Activated T-helper 2 cell treated with anti-CD3 and anti-CD28 coated beads, Interferon-gamma antibody, Interleukin-2, Interleukin-4, amounts not matched to agents 10 μg/mL and 5 μg/mL and 100 μg/mL, durations not matched to agents 14 hours and 24 hours and 36 hours (primary cell): ENCODE results near the gene ANP32A. TPM values are rescaled to one million over a fixed set of nuclear protein-coding genes. Genes with fewer than 3 reads are reported as not detected.

ENCODE experiments used
- DNase-seq: peaks from one replicate; pipeline ENCODE4 v3.0.0; 2021; ENCODE audit warnings: low spot score
- H3K27ac Mint-ChIP-seq: one replicate; pipeline ENCODE4 v1.8.0; 2021; ENCODE audit warnings: mixed read lengths
- H3K27me3 Mint-ChIP-seq: one replicate; pipeline ENCODE4 v1.8.0; 2021; ENCODE audit warnings: low read depth, mixed read lengths
- H3K36me3 Mint-ChIP-seq: one replicate; pipeline ENCODE4 v1.8.0; 2021; ENCODE audit warnings: low read depth, mixed read lengths
- H3K4me1 Mint-ChIP-seq: one replicate; pipeline ENCODE4 v1.8.0; 2021; ENCODE audit warnings: low read depth, mixed read lengths
- H3K4me3 Mint-ChIP-seq: one replicate; pipeline ENCODE4 v1.8.0; 2021; ENCODE audit warnings: low read depth, mild to moderate bottlenecking, moderate library complexity, mixed read lengths
- H3K9me3 Mint-ChIP-seq: one replicate; pipeline ENCODE4 v1.8.0; 2021; ENCODE audit warnings: mixed read lengths
- intact Hi-C: fragments of 100-400 bp; cut with micrococcal nuclease; formaldehyde crosslinking; loops from one replicate; pipeline ENCODE4 v1.15.1; 2023
- total RNA-seq: library from RNA; stranded (reverse); gene quantifications from 2 replicates; pipeline ENCODE4 v1.2.3, GENCODE V29; 2022

The ANP32A gene
- total RNA-seq, 1 donor from 2014 or later, result 259 TPM

DNA sequence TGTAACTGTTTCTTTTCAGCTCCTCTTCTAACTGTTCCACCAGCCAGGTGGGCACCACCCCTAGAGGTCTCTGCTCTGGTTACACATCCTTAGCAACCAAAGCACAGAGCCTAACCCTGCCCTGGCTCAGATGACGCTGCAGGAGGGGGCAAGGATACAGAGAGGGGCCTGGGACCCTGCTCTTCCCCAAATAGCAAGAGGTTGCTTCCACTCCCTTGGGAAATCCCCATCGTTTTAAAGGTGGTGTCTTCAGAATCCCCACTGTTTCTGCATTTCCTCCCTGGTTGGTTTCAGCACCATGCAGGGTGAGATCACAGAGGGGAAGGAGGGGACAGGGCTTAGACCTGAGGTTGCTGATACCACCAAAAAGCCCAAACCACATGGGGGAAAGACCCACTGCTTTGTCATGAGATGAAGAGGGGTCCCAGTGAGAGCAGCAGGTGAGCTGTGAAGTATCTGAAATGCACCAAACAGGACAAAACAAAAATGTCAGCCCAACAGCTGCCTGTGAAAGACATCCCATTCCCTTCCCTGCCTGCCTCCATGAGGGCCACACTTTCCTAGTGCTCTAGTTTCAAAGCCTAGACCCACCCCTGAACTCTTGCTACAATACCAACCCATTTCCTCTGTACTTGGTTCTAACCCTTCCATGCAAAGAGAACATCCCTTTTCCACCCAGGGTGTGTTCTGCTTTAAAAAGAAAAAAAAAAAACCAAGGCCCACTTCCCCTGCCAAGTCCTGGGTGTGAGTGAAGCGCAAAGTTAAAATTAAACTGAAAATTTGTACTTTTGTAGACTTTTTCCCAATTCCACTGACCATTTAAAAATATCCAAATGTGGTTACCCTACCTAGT is 29.0 kb downstream of the ANP32A start:
- peaks cover 49% of the 10 kb centered on the region for H3K36me3 Mint-ChIP-seq
- no peaks in the 10 kb centered on the region for H3K27me3 Mint-ChIP-seq
- peak overlapping the region; percentile 52 for H3K4me3 Mint-ChIP-seq
- H3K27ac Mint-ChIP-seq, result peak overlapping the region; percentile 93
- intact Hi-C loops, result loop anchor here (2.0 kb wide), 1 partner anchor 39 kb away; no protein-coding TSS in a partner anchor
- H3K9me3 Mint-ChIP-seq, result no peaks in the 10 kb centered on the region
- peaks cover 68% of the 10 kb centered on the region for H3K4me1 Mint-ChIP-seq
- peak; percentile 26 for DNase-seq

DNA sequence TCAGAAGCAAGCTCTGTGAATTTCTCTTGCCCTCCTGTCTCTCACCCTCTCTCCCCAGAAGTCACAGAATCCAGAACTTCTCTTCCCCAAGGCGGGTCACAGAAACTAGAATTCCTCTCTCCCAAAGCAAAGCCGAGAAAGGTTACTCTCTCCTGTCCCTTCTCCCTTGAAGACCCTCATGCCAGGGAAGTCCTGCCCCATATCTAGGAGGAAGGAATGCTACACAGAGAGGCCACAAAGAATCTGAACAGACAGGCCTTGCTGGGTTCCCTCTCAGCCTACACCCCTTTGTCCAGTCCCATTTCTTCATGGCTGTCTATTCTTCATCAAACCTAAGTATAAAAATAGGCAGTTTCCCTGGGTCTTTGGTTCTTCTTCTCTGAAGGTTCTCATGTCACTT is 29.8 kb downstream of the ANP32A start:
- DNase-seq, result no peak
- Mint-ChIP-seq H3K4me1 (peaks cover 64% of the 10 kb centered on the region), H3K9me3 (no peaks in the 10 kb centered on the region), H3K27me3 (no peaks in the 10 kb centered on the region), H3K4me3 (no peak overlapping the region), H3K36me3 (peaks cover 47% of the 10 kb centered on the region), H3K27ac (peak overlapping the region; percentile 93)
- intact Hi-C loops, result loop anchor here (2.0 kb wide), 1 partner anchor 40 kb away; no protein-coding TSS in a partner anchor

DNA sequence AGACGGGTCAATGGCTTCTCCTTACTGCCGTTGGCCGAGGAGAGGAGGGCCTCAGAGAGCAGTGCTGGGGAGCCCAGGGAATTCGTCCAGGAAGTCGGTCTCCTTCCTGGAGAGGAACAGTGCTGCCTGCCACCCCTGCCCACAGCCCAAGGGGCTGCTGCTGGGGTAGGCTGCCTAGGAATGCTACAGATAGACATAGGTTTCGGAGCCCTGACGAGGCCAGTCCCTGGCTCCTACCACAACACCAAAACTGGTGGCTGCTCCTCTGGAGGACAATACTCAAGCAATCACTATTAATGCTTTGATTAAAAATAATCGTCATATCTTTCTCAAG is 30.5 kb downstream of the ANP32A start:
- H3K9me3 Mint-ChIP-seq, result no peaks in the 10 kb centered on the region
- intact Hi-C loops, result loop anchor here (2.0 kb wide), 1 partner anchor 41 kb away; no protein-coding TSS in a partner anchor
- H3K27ac Mint-ChIP-seq, result no peak overlapping the region
- no peaks in the 10 kb centered on the region for H3K27me3 Mint-ChIP-seq
- peaks cover 64% of the 10 kb centered on the region for H3K4me1 Mint-ChIP-seq
- no peak for DNase-seq
- H3K36me3 Mint-ChIP-seq, result peaks cover 53% of the 10 kb centered on the region
- H3K4me3 Mint-ChIP-seq, result no peak overlapping the region

DNA sequence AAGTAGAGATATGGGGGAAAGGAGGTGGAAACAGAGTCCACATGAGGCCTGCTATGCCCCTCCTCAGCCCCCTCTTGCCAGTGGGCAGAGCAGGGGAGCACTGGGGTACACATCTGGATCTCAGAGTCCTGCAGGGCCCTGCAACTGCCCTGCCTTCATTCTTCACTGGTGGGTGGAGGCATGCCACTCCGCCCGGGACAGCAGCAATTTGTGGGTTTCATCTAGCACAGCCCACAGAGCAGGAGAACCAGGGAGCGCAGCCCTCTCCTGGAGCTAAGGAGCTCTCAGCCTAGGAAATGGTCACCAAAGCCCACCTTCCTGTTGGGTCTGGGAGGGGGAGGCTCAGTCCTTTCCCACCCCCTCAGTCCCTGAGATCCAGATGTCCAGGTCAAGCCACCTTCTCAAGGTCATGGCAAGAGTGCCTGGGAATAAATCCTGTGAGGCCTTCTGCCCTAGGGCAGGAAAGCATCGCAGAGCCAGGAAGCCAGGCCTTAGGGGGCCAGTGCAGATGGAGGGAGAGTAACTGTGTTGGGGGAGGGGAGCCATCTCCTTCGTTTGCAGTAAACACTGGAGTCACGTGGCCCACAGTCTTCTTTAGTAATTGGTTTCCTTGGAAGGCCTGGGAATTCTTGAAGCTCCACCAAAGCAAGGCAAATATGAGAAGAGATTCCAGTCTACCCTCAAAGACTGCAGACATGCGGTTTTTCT is 31.0 kb downstream of the ANP32A start:
- DNase-seq, result no peak
- no peaks in the 10 kb centered on the region for H3K9me3 Mint-ChIP-seq
- H3K4me3 Mint-ChIP-seq, result no peak overlapping the region
- intact Hi-C loops, result loop anchor here (2.0 kb wide), 1 partner anchor 41 kb away; no protein-coding TSS in a partner anchor
- H3K36me3 Mint-ChIP-seq, result peaks cover 53% of the 10 kb centered on the region
- peaks cover 64% of the 10 kb centered on the region for H3K4me1 Mint-ChIP-seq
- H3K27me3 Mint-ChIP-seq, result no peaks in the 10 kb centered on the region
- peak overlapping the region; percentile 55 for H3K27ac Mint-ChIP-seq

DNA sequence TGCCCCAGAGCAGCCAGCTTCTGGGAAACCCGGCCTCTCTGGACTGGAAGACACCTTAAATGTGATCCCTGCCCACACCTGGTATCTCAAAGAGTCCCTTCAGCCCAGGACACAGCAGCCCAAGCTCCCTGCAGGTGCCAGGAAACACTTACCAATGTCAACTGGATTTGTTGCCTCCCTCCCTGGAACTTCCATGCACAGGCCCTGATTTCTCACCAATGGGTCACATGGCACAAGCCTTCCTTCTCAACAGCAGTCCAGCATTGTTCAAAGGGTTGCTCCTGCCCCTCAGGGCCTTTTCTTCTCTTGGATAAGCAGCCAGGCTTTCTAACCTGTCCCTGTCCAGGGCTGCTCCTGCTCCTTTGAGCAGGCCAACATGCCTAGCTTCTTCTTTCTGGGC is 31.6 kb downstream of the ANP32A start:
- intact Hi-C loops, result no loop called here
- DNase-seq, result no peak
- H3K36me3 Mint-ChIP-seq, result peaks cover 53% of the 10 kb centered on the region
- H3K4me1 Mint-ChIP-seq, result peaks cover 62% of the 10 kb centered on the region
- H3K9me3 Mint-ChIP-seq, result no peaks in the 10 kb centered on the region
- no peaks in the 10 kb centered on the region for H3K27me3 Mint-ChIP-seq
- peak overlapping the region; percentile 55 for H3K27ac Mint-ChIP-seq
- no peak overlapping the region for H3K4me3 Mint-ChIP-seq

DNA sequence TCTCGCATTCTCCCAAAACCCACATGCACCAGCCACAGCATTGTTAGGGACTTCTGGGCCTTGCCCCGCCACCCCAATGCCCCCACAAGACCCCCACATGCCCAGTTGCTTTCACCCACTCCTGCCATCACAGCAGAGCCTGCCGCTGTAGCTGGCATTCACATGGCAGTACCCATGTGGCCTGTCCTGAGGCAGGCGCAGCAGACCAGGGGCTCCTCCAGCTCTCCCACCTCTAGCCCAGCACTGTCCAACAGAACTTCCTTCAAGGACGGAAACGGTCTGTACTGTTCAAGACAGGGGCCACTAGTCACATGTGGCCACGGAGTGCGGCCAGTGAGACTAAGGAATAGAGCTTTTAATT is 32.5 kb downstream of the ANP32A start:
- H3K27me3 Mint-ChIP-seq, result no peaks in the 10 kb centered on the region
- no peak overlapping the region for H3K27ac Mint-ChIP-seq
- H3K4me1 Mint-ChIP-seq, result peaks cover 65% of the 10 kb centered on the region
- H3K36me3 Mint-ChIP-seq, result peaks cover 59% of the 10 kb centered on the region
- no peaks in the 10 kb centered on the region for H3K9me3 Mint-ChIP-seq
- DNase-seq, result no peak
- intact Hi-C loops, result no loop called here
- no peak overlapping the region for H3K4me3 Mint-ChIP-seq

DNA sequence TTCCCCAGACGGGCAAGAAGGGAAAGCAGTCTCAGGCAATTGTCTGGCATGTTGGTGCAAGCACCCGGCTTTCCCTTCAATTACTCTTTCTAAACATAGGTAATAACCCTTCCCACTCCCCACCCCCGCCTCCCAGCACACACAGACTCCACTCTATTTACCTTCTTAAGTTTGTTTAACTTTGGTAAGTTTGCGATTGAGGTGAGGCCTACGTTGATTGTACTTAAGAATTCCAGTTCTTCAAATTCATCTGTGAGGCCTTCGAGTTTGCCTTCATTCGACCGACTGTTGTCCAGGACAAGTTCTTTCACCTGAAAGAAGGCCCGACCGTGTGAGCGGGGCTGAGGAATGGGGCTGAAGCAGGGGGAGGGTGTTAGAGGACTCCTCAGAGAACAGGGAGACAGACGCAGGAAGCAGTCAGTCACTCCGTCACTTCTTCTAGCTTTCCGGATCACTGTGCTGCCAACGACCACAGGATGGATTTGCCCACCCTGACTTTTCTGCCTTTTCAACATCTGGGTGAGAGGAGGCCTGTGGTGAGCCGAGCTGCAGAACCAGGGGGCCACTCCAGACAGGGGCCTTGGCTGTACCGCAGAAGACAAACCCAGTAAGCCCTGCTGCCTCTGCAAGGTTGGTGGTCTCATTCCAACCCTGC is 33.0 kb downstream of the ANP32A start:
- H3K4me1 Mint-ChIP-seq, result peaks cover 65% of the 10 kb centered on the region
- no peak for DNase-seq
- H3K36me3 Mint-ChIP-seq, result peaks cover 59% of the 10 kb centered on the region
- H3K9me3 Mint-ChIP-seq, result no peaks in the 10 kb centered on the region
- intact Hi-C loops, result no loop called here
- no peaks in the 10 kb centered on the region for H3K27me3 Mint-ChIP-seq
- H3K4me3 Mint-ChIP-seq, result no peak overlapping the region
- no peak overlapping the region for H3K27ac Mint-ChIP-seq

DNA sequence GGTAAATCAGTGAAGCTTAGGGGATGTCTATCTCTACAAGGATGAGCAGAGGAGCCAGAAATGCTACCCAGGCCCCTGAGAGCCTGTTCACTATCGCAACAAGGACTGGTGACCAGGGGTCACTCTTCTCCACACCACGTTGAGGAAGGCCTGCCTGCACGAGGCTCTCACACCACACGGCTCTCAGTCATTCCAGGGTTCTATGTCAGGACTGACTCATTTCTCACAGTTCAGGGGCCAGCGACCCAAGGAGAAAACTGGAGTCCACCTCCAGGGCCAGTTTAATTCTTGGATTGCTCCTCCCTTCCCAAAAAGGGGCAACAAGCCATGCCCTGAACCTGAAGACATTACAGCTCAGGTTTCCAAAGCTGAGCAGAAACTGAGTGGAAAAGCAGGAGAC is 33.9 kb downstream of the ANP32A start:
- H3K4me3 Mint-ChIP-seq, result no peak overlapping the region
- intact Hi-C loops, result no loop called here
- H3K27ac Mint-ChIP-seq, result no peak overlapping the region
- peaks cover 61% of the 10 kb centered on the region for H3K36me3 Mint-ChIP-seq
- no peak for DNase-seq
- H3K4me1 Mint-ChIP-seq, result peaks cover 65% of the 10 kb centered on the region
- H3K9me3 Mint-ChIP-seq, result no peaks in the 10 kb centered on the region
- H3K27me3 Mint-ChIP-seq, result no peaks in the 10 kb centered on the region

DNA sequence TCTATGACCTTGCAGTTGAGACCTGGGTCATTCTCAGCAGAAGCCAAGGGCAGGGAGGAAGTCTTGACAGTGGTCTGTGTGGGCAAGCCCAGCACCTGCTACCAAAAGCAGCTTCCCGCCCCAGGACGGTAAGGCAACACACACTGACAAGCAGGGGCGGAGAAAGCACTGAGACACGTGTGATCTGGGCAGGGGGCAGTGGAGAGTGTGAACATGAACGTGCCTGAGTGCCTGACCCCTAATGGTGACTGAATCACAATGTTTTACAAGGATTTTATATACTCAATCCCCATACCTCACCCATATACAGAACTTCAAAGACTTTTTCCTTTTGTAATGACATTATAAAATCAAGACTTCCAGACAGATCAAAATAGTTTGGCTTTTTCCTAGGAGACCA is 35.2 kb downstream of the ANP32A start:
- intact Hi-C loops, result no loop called here
- Mint-ChIP-seq H3K4me1 (peaks cover 54% of the 10 kb centered on the region), H3K27me3 (no peaks in the 10 kb centered on the region), H3K4me3 (no peak overlapping the region), H3K36me3 (peaks cover 62% of the 10 kb centered on the region), H3K9me3 (no peaks in the 10 kb centered on the region), H3K27ac (peak overlapping the region; percentile 14)
- no peak for DNase-seq

DNA sequence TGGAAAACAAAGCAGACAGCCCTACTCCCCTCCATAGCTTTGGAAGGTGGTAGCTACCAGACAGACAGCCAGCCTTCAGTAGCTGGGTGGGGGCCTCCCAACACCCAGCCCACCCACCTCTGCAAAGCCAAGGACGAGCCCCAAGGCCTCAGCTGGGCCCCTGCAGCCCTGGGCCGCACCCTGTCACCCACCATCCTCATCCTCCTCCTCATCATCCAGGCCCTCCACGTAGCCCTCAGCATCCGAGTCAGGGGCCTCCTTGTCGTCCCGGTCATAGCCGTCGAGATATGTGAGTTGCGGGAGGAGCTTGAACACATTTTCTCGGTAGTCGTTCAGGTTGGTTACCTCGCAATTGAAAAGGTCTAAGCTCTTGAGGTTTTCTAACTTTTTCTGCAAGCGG is 36.5 kb downstream of the ANP32A start:
- Mint-ChIP-seq H3K4me1 (peaks cover 41% of the 10 kb centered on the region), H3K27ac (no peak overlapping the region), H3K27me3 (no peaks in the 10 kb centered on the region), H3K9me3 (no peaks in the 10 kb centered on the region), H3K36me3 (peaks cover 75% of the 10 kb centered on the region), H3K4me3 (no peak overlapping the region)
- DNase-seq, result no peak
- intact Hi-C loops, result loop anchor here (5.0 kb wide), 1 partner anchor 93 kb away; no protein-coding TSS in a partner anchor

DNA sequence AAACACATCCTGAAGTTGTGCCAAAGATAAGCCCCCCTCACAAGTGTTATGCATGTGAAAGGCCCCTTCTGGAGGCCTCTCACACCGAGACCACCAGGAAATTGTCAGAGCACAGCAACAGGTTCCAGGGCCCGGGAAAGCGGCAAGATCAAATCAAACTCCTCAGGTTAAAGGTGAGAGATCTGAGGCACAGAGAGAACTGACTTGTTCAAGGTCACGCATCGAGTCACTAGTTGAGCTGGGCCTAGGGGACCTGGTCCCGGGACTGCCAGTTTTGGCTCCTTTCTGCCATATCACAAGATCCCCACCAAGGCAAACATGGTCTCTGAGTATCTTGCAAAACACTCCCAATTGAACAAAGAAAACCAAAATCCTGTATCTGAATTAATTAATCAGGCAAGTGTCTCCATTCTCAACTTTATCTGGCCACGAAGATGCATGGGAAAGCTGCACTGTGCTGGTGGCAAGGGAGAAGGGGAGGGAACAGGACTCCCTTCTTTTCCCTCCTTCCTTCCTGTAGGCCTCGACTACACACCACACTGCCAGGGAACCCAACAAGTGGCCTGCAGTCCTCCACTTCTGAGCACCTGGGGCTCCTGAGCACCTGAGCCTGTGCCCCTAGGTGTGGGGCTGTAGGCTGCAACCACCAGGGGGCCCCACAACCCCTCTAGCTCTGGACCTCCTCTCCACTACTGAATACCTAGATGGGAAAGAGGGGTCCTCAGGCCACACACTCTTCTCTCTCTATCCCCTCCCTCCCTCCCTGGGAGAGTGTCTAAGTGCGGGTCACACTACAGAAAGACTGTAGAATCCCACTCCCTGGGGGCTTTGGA is 37.3 kb downstream of the ANP32A start:
- Mint-ChIP-seq H3K27ac (peak overlapping the region; percentile 49), H3K4me3 (no peak overlapping the region), H3K36me3 (peaks cover 82% of the 10 kb centered on the region), H3K4me1 (peaks cover 40% of the 10 kb centered on the region), H3K9me3 (no peaks in the 10 kb centered on the region), H3K27me3 (no peaks in the 10 kb centered on the region)
- intact Hi-C loops, result loop anchor here (2.0 to 5.0 kb wide), 3 partner anchors 35 to 94 kb away; no protein-coding TSS in a partner anchor
- DNase-seq, result peak; percentile 30

DNA sequence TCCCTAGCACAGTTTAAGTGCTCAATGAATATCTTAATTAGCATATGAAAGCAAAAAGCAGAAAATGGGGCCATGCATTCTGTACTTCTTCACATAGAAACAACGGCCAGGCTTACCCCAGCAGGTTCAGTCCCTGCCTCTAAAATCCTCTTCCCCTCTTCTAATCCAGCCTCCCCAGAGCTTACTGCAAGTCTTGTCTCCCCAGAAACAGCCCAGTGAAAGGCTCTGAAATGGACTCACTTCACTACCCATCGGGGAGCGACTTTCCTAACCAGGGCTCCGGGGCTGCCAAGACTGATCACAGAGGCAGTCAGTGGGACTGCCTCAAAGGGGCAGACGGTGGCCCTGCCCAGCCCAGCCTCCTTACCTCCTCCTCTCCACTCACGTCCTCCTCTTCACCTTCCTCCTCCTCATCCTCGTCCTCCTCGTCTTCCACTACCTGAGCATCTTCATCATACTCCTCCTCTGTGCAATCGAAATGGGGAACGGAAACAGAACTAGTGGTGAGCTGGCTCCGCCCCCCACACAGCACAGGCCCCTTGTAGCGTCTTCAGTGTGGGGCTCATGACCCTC is 38.0 kb downstream of the ANP32A start:
- Mint-ChIP-seq H3K4me3 (no peak overlapping the region), H3K27me3 (no peaks in the 10 kb centered on the region), H3K36me3 (peaks cover 86% of the 10 kb centered on the region), H3K9me3 (no peaks in the 10 kb centered on the region), H3K27ac (peak overlapping the region; percentile 49), H3K4me1 (peaks cover 40% of the 10 kb centered on the region)
- intact Hi-C loops, result loop anchor here (2.0 to 5.0 kb wide), 3 partner anchors 36 to 95 kb away; no protein-coding TSS in a partner anchor
- DNase-seq, result no peak
